ENCODE measurements around the gene SLC35F3.

Gene SLC35F3

DNA sequence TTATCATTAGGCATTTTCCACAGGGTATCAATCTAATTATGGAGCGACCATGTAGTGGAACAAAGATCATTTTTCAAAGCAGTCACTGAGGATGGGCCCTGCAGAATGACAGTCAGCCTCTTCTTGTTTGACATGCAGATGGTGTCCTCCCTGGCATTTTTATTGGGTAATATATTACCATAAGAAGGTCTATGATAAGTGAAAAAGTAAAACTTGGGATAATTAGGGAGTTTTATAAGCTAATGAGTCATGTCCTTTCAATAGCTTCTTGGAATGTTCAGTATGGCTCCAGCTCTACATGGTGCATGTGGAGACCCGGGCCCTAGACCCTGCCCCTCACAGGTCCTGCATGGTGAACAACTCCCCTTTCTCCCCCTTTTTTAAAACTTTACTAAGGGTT lies 236.5 kb downstream of the SLC35F3 start:
- H3K27ac ChIP-seq (ENCODE audit: insufficient read depth in 1 of 2, low read depth in 1 of 2, low read length in 2 of 2, poor library complexity in 1 of 2, severe bottlenecking in 2 of 2): no peak overlapping the region
- no peaks in the 10 kb centered on the region for H3K9me3 ChIP-seq (ENCODE audit: control extremely low read depth in 1 of 5, control insufficient read depth in 4 of 5, insufficient read depth in 2 of 5, low read depth in 1 of 5, low read length in 4 of 5)
- H3K36me3 ChIP-seq (ENCODE audit: control insufficient read depth in 4 of 4, insufficient read depth in 4 of 4, low read length in 3 of 4): no peaks in the 10 kb centered on the region
- H3K27me3 ChIP-seq (replicated peaks in 2 of 5; ENCODE audit: control insufficient read depth in 4 of 5, insufficient read depth in 5 of 5, low read length in 4 of 5): peaks cover 0 to 11% (median 2%) of the 10 kb centered on the region in 5 experiments
- WGBS (ENCODE audit: insufficient coverage): 100% methylated on average over 1 of the region's 2 CpGs
- POLR2A ChIA-PET: interaction anchor here (0.6 kb wide), 1 partner anchor 49 kb away, joined by 3 read pairs; no protein-coding TSS in a partner anchor
- no peak overlapping the region for H3K4me3 ChIP-seq (ENCODE audit: control insufficient read depth in 1 of 7, extremely low read depth in 1 of 7, insufficient read depth in 4 of 7, low read depth in 2 of 7, low read length in 6 of 7)
- no peak for DNase-seq
- CTCF ChIA-PET: no interaction called here
- H3K4me1 ChIP-seq (ENCODE audit: control extremely low read depth in 1 of 4, control insufficient read depth in 4 of 4, insufficient read depth in 4 of 4, low read length in 3 of 4): no peaks in the 10 kb centered on the region

DNA sequence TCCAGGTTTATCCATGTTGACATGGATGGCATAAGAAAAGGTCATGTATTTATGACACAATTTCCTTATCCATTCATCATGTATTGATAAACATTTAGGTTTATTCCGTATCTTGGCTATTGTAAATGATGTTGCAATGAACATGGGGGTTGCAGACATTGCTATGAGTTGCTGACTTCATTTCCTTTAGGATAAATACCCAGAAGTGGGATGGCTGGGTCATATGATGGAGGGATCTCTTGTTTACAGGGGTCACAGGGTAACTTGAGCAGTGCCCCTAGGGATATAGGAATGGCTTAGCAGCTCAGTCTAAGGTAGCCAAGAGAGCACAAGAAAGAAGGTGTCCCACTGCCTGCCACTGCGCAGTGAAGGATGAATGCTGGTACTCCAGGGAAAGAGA lies 239.2 kb downstream of the SLC35F3 start:
- Histone ChIP-seq H3K4me1 (ENCODE audit: control extremely low read depth in 1 of 4, control insufficient read depth in 4 of 4, insufficient read depth in 4 of 4, low read length in 3 of 4) (no peaks in the 10 kb centered on the region), H3K4me3 (ENCODE audit: control insufficient read depth in 1 of 7, extremely low read depth in 1 of 7, insufficient read depth in 4 of 7, low read depth in 2 of 7, low read length in 6 of 7) (no peak overlapping the region), H3K9me3 (ENCODE audit: control extremely low read depth in 1 of 5, control insufficient read depth in 4 of 5, insufficient read depth in 2 of 5, low read depth in 1 of 5, low read length in 4 of 5) (peaks cover 0 to 2% (median 0%) of the 10 kb centered on the region in 5 experiments), H3K27me3 (replicated peaks in 2 of 5; ENCODE audit: control insufficient read depth in 4 of 5, insufficient read depth in 5 of 5, low read length in 4 of 5) (peaks cover 0 to 13% (median 2%) of the 10 kb centered on the region in 5 experiments), H3K27ac (ENCODE audit: insufficient read depth in 1 of 2, low read depth in 1 of 2, low read length in 2 of 2, poor library complexity in 1 of 2, severe bottlenecking in 2 of 2) (no peak overlapping the region), H3K36me3 (ENCODE audit: control insufficient read depth in 4 of 4, insufficient read depth in 4 of 4, low read length in 3 of 4) (no peaks in the 10 kb centered on the region)
- no peak for DNase-seq
- WGBS (ENCODE audit: insufficient coverage): 100% methylated on average over 1 of the region's 2 CpGs
- ChIA-PET CTCF (interaction anchor here (0.7 kb wide), 1 partner anchor 8 kb away, joined by 3 read pairs; no protein-coding TSS in a partner anchor), POLR2A (no interaction called here)

DNA sequence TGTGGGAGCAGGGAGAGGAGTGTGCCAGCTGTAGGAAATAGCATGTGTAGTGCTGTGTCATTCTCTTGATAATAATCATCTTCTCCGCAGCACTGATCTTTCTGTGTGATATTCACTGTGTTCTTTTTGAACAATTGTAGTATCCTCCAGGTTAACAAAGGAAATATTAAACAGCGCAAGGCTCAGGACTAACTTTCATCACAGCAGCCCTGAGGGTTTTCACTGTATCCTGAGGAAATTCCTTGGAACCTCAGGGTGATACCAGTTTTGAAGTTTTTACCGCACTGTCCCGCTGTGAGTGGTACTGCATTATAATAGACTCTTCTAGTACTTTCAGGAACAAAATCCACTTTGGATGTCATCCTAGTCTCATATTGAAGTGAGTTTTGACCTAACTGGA lies 240.4 kb downstream of the SLC35F3 start:
- DNase-seq: no peak
- WGBS (ENCODE audit: insufficient coverage): 93% methylated on average over 3 of the region's 4 CpGs
- CTCF ChIA-PET: no interaction called here
- Histone ChIP-seq H3K27me3 (replicated peaks in 2 of 5; ENCODE audit: control insufficient read depth in 4 of 5, insufficient read depth in 5 of 5, low read length in 4 of 5) (peaks cover 0 to 13% (median 2%) of the 10 kb centered on the region in 5 experiments), H3K4me3 (ENCODE audit: control insufficient read depth in 1 of 7, extremely low read depth in 1 of 7, insufficient read depth in 4 of 7, low read depth in 2 of 7, low read length in 6 of 7) (no peak overlapping the region), H3K9me3 (ENCODE audit: control extremely low read depth in 1 of 5, control insufficient read depth in 4 of 5, insufficient read depth in 2 of 5, low read depth in 1 of 5, low read length in 4 of 5) (peaks cover 0 to 2% (median 0%) of the 10 kb centered on the region in 5 experiments), H3K4me1 (ENCODE audit: control extremely low read depth in 1 of 4, control insufficient read depth in 4 of 4, insufficient read depth in 4 of 4, low read length in 3 of 4) (no peaks in the 10 kb centered on the region), H3K36me3 (ENCODE audit: control insufficient read depth in 4 of 4, insufficient read depth in 4 of 4, low read length in 3 of 4) (no peaks in the 10 kb centered on the region), H3K27ac (ENCODE audit: insufficient read depth in 1 of 2, low read depth in 1 of 2, low read length in 2 of 2, poor library complexity in 1 of 2, severe bottlenecking in 2 of 2) (no peak overlapping the region)
- POLR2A ChIA-PET: interaction anchor here (0.7 kb wide), 1 partner anchor 1002 kb away, joined by 3 read pairs; no protein-coding TSS in a partner anchor

DNA sequence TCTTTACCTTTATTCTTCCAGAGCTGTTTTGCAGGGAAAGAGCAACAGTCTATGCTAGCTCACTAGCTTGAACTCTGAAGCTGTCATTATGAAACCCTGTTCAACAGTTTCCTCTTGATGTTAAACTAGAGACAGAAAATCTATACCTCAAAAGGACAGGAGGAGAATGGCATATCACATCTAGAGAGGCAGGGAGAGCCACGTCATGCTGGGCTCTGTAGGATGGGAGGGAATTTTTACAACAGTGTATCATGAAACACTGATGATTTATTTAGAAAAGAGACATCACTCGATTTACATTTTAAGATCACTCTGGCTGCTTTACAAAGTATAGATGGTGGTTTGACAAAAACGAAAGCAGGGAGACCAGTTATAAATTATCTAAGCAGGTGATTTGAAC lies 243.9 kb downstream of the SLC35F3 start:
- ChIA-PET POLR2A (no interaction called here), CTCF (interaction anchor here (1.1 to 2.0 kb wide), 2 partner anchors 32 to 162 kb away, joined by 4 read pairs; no protein-coding TSS in a partner anchor)
- H3K4me3 ChIP-seq (ENCODE audit: control insufficient read depth in 1 of 7, extremely low read depth in 1 of 7, insufficient read depth in 4 of 7, low read depth in 2 of 7, low read length in 6 of 7): no peak overlapping the region
- no peaks in the 10 kb centered on the region for H3K4me1 ChIP-seq (ENCODE audit: control extremely low read depth in 1 of 4, control insufficient read depth in 4 of 4, insufficient read depth in 4 of 4, low read length in 3 of 4)
- 92% methylated on average over 1 of the region's 3 CpGs for WGBS (ENCODE audit: insufficient coverage)
- no peak for DNase-seq
- no peak overlapping the region for H3K27ac ChIP-seq (ENCODE audit: insufficient read depth in 1 of 2, low read depth in 1 of 2, low read length in 2 of 2, poor library complexity in 1 of 2, severe bottlenecking in 2 of 2)
- no peaks in the 10 kb centered on the region for H3K36me3 ChIP-seq (ENCODE audit: control insufficient read depth in 4 of 4, insufficient read depth in 4 of 4, low read length in 3 of 4)
- peaks cover 0 to 13% (median 2%) of the 10 kb centered on the region in 5 experiments for H3K27me3 ChIP-seq (replicated peaks in 2 of 5; ENCODE audit: control insufficient read depth in 4 of 5, insufficient read depth in 5 of 5, low read length in 4 of 5)
- peaks cover 0 to 2% (median 0%) of the 10 kb centered on the region in 5 experiments for H3K9me3 ChIP-seq (ENCODE audit: control extremely low read depth in 1 of 5, control insufficient read depth in 4 of 5, insufficient read depth in 2 of 5, low read depth in 1 of 5, low read length in 4 of 5)

DNA sequence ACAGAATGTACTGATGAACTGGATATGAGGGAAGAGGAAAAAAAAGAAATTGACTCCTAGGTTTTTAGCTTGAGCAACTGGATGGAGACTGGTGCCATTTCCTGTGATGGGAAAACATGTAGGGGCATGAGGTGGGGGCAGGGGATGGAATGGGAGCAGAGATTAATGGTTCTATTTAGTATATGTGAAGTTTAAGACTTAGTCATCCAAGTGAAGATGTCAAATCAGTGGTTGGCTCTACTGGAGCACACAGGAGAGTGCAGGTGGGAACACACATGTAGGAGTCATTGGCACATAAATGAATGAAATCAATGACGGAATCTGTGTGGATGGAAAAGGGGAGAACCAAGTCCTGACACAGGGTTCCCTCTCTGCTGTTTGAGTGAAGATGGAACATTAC lies 244.3 kb downstream of the SLC35F3 start:
- CTCF ChIA-PET: interaction anchor here (1.1 to 2.0 kb wide), 2 partner anchors 32 to 161 kb away, joined by 4 read pairs; no protein-coding TSS in a partner anchor
- no peak overlapping the region for H3K27ac ChIP-seq (ENCODE audit: insufficient read depth in 1 of 2, low read depth in 1 of 2, low read length in 2 of 2, poor library complexity in 1 of 2, severe bottlenecking in 2 of 2)
- no peaks in the 10 kb centered on the region for H3K36me3 ChIP-seq (ENCODE audit: control insufficient read depth in 4 of 4, insufficient read depth in 4 of 4, low read length in 3 of 4)

GRCh38 chr1:234149217-234149616 lies 244.7 kb downstream of the SLC35F3 start:
- Histone ChIP-seq H3K27ac (ENCODE audit: insufficient read depth in 1 of 2, low read depth in 1 of 2, low read length in 2 of 2, poor library complexity in 1 of 2, severe bottlenecking in 2 of 2) (no peak overlapping the region), H3K4me3 (ENCODE audit: control insufficient read depth in 1 of 7, extremely low read depth in 1 of 7, insufficient read depth in 4 of 7, low read depth in 2 of 7, low read length in 6 of 7) (no peak overlapping the region), H3K36me3 (ENCODE audit: control insufficient read depth in 4 of 4, insufficient read depth in 4 of 4, low read length in 3 of 4) (no peaks in the 10 kb centered on the region), H3K27me3 (replicated peaks in 2 of 5; ENCODE audit: control insufficient read depth in 4 of 5, insufficient read depth in 5 of 5, low read length in 4 of 5) (peaks cover 0 to 8% (median under 1%) of the 10 kb centered on the region in 5 experiments), H3K9me3 (ENCODE audit: control extremely low read depth in 1 of 5, control insufficient read depth in 4 of 5, insufficient read depth in 2 of 5, low read depth in 1 of 5, low read length in 4 of 5) (peaks cover 0 to 2% (median 0%) of the 10 kb centered on the region in 5 experiments), H3K4me1 (ENCODE audit: control extremely low read depth in 1 of 4, control insufficient read depth in 4 of 4, insufficient read depth in 4 of 4, low read length in 3 of 4) (no peaks in the 10 kb centered on the region)
- DNase-seq: no peak
- POLR2A ChIA-PET: no interaction called here
- 100% methylated on average over 2 of the region's 3 CpGs for WGBS (ENCODE audit: insufficient coverage)
- CTCF ChIA-PET: interaction anchor here (1.9 to 2.0 kb wide), 2 partner anchors 33 to 161 kb away, joined by 4 to 6 read pairs; no protein-coding TSS in a partner anchor

More for the DNA sequence above, 244.3 kb downstream of the SLC35F3 start:
- Histone ChIP-seq H3K27me3 (replicated peaks in 2 of 5; ENCODE audit: control insufficient read depth in 4 of 5, insufficient read depth in 5 of 5, low read length in 4 of 5) (peaks cover 0 to 12% (median 2%) of the 10 kb centered on the region in 5 experiments), H3K9me3 (ENCODE audit: control extremely low read depth in 1 of 5, control insufficient read depth in 4 of 5, insufficient read depth in 2 of 5, low read depth in 1 of 5, low read length in 4 of 5) (peaks cover 0 to 2% (median 0%) of the 10 kb centered on the region in 5 experiments), H3K4me3 (ENCODE audit: control insufficient read depth in 1 of 7, extremely low read depth in 1 of 7, insufficient read depth in 4 of 7, low read depth in 2 of 7, low read length in 6 of 7) (no peak overlapping the region), H3K4me1 (ENCODE audit: control extremely low read depth in 1 of 4, control insufficient read depth in 4 of 4, insufficient read depth in 4 of 4, low read length in 3 of 4) (no peaks in the 10 kb centered on the region)
- POLR2A ChIA-PET: no interaction called here
- WGBS (ENCODE audit: insufficient coverage): 100% methylated on average over 1 of the region's 1 CpG
- DNase-seq: no peak

- Histone ChIP-seq H3K4me1 (ENCODE audit: control extremely low read depth in 1 of 4, control insufficient read depth in 4 of 4, insufficient read depth in 4 of 4, low read length in 3 of 4) (no peaks in the 10 kb centered on the region), H3K4me3 (ENCODE audit: control insufficient read depth in 1 of 7, extremely low read depth in 1 of 7, insufficient read depth in 4 of 7, low read depth in 2 of 7, low read length in 6 of 7) (no peak overlapping the region), H3K27me3 (replicated peaks in 2 of 5; ENCODE audit: control insufficient read depth in 4 of 5, insufficient read depth in 5 of 5, low read length in 4 of 5) (peaks cover 0 to 2% (median 0%) of the 10 kb centered on the region in 5 experiments), H3K9me3 (ENCODE audit: control extremely low read depth in 1 of 5, control insufficient read depth in 4 of 5, insufficient read depth in 2 of 5, low read depth in 1 of 5, low read length in 4 of 5) (peaks cover 0 to 2% (median 0%) of the 10 kb centered on the region in 5 experiments), H3K36me3 (ENCODE audit: control insufficient read depth in 4 of 4, insufficient read depth in 4 of 4, low read length in 3 of 4) (no peaks in the 10 kb centered on the region), H3K27ac (ENCODE audit: insufficient read depth in 1 of 2, low read depth in 1 of 2, low read length in 2 of 2, poor library complexity in 1 of 2, severe bottlenecking in 2 of 2) (no peak overlapping the region)
- CTCF ChIA-PET: interaction anchor here (1.9 kb wide), 1 partner anchor 159 kb away, joined by 6 read pairs; no protein-coding TSS in a partner anchor
- no peak for DNase-seq
- POLR2A ChIA-PET: no interaction called here
- 91% methylated on average over 2 of the region's 2 CpGs for WGBS (ENCODE audit: insufficient coverage)
Measured at GRCh38 chr1:234150892-234151291, 246.4 kb downstream of the SLC35F3 start.

Data from common myeloid progenitor, CD34-positive (primary cell).